DMS153 treated with DMSO at 0.1 percent for 48 hours (cell line): ENCODE data around the gene GPR12.

Experiments used
- DNase-seq: peaks from one replicate; lab custom pipeline; 2025; ENCODE audit not compliant: unreplicated experiment; lab: John Stamatoyannopoulos, UW

GPR12 gene, protein sequence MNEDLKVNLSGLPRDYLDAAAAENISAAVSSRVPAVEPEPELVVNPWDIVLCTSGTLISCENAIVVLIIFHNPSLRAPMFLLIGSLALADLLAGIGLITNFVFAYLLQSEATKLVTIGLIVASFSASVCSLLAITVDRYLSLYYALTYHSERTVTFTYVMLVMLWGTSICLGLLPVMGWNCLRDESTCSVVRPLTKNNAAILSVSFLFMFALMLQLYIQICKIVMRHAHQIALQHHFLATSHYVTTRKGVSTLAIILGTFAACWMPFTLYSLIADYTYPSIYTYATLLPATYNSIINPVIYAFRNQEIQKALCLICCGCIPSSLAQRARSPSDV

DNA sequence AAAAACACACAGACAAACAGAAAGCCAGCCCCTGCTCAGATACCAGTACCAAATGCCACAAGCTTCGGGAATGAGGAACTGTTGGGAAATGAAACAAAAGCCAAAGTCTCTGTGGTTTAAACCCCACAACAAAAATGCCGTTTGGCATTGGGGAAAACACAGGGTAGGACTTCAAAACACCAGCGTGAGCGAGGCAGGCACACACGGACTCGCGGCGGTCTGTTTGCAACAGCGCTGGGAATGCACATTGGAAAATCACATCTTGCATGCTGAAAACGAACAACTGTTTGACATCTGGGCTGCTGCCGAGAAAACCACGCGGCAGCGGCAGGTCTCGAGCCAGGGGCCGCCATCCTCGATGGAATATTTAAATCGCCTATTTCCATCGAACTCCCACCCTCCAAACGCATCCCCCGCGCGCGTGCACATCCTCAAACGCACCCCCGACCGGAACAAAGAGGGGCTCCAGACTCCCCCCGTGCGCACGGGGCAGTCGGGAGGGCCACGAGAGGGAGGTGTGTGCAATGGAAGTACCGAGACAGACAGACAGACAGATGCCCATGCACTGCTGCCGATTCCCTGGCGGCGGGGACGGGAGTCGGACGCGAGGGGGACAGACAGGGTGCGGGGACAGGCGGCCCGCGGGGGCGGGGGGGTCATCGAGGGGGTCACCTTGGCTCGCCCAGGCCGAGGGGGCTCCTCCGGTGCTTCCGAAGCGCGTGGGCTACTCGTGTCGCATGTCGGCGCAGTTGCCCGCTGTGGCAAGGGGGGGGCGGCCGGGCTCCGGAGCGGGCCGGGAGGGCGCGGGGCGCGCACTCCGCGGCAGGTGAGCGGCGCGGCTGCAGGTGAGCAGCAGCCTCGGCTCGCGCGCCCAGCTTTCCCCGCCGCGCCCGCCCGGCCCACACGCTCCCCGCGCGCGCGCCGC lies at the start of gene GPR12:
TSS of gene GPR12 (minus strand) at position 880 of the 925 bp plus-strand sequence. CDS start 959 bp downstream, outside the sequence.
- DNase-seq: no peak

DNA sequence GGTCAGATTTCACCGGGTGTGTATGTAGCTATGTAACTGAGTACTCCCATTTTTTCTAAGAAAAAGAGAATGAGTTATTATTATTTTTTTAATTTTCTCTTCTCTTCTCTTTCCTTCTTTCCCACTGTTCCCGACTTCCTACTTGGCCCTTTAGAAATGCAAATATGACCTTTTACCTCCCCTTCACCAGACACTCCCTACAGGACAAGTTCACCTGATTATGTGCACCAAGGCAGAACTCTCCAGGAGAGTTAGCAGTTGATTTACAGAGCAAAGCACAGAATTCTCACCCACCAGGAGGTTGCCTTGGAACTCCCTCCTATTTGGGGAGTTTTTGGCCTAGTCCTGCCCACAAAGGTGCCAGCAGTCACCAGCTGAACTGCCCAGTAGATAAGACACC lies 49.5 kb upstream of the GPR12 start:
- DNase-seq: no peak

DNA sequence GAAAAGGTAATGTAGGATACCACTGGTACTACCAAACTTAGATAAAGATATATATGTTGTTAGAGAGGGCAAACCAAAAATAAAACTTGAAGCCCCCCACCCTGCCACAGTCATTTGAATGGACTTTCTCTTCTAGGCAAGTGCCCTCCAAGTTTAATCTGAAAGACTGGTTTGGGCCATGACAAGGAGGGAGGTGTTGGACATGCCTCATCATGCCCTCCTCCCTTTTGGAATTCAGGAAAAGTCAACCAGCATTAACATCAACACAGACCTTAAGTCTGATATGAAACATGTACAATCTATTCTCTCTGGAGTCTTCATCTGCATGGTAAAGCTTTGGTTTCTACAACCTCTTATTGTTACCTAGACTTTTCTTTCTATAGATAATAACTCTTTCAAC lies 46.3 kb upstream of the GPR12 start:
- DNase-seq: no peak

DNA sequence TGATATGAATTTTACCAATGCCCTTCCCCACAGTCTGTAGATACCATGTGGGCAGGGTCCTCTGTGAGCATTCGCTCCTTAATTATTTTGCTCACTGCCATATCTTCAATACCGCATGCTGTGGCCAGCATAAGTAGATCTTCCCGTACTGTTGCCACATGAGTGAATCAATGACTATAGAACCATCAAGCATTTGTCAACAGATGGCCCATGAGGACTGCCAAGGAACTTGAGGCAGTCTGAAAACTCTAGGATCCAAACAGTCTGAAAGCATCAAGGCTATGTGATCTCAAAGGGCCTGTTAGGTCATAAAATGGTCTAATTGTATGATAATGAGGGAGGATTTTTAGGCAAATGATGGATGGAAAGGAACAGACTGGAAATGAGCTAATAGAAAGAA lies 27.4 kb upstream of the GPR12 start:
- DNase-seq: no peak

DNA sequence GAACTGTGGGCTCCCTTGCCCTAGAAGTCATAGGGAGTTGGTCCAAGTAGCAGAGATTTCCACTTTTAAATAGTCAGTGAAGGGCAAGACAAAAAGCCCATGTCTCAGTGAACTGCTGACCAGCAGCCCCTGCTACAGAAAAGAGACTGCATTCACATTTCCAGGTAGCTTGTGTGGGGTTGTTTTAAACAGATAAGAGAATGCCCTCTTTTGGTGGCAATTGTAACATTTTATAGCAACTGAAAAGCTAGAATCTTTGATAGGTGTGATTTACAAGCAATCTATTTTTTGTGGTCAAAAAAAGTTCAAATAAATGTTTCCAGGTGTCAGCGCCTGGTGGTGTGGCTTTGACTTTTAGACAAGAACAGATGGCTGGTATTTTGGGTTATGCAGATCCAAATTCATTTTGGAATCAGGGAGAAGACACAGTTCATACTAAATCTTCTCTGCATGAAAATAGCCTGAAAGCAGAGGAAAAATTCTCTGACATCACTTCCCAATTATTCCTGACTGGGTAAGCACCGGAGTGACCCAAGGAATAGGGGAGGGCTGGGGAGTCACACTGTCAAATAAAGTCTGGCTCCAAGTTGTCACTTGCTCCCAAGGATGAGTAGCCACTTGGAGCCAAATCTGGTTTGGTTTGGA lies 26.2 kb upstream of the GPR12 start:
- no peak for DNase-seq

DNA sequence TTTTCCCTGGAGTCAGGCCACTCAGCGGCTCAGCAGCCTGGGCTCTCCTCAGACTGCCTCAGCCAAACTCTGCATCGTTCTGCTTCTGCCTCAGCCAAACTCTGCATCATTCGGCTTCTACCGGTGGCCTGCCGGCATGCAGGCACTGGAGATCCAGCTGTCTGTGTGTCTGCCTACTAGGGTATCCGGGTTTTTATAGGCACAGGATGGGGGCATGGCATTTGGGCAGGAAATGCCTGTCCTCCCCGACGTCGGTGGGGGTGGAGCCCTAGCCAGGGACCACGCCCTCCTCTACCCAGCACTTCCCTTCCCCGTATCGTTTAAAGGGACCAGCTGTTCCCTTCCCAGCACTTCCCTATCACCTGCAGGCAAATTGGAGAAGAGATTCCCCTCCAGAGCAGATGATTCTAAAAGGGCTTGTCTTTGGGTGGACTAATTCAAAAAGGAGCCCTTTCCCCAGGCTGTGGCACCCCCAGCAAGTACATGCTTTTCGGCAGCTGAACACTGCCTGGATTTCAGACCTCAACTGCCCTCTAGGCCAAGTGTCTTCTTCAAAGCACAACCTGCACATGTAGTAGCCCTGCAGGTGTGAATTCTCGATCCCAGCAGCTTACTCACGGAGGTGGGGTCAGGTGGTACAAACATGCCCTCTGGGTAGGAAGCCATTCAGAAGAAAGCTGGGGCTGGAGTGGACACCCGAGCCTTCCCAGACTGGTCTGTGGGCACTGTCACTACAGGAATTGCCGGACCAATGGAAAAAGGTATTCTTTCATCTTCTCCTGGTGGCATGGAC lies 25.4 kb upstream of the GPR12 start:
- peak; percentile 60 for DNase-seq

DNA sequence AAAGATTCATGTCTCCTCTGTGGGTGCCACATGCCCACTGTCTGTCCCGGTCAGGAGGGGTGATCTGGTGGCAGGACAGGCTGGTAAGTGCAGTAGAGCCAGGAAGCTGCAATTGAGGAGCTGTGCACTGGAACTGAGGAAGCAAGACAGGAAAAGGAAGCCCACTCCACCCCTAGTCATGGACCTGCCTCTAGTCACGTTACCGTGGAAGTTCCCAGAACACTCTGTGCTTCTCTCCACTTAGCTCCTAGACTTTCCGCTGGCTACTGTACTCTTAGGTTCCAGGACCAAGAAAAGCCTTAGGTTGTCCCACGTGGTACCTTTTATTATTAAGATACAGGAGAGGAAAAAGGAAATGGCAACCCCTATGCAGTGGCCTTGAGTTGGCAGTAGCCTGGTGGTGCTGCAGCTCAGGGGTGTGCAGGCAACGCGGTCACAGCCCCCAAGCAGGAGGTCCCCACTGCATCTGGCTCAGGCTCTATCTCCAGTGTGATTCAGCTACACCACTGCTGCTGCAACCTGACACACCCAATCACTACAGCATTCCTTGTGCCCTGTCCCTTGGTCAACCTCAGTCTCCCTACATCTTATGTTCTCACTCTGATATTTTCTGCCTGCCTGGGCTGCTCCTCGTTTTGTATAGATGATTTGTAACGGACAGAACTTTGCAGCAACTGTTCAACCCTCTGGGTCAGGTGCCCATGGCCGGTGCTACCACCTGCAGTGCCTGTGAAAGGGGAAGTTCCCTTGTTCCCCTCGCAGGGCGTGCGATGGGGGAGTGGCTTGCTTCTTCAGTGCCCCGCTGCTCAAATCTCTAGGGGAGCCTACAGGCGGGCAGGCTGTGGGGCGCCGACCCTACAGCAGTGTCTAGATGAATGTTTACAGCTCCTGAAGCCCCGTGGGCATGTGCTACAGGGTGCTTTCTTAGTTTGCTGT lies 24.4 kb upstream of the GPR12 start:
- peak; percentile 24 for DNase-seq

DNA sequence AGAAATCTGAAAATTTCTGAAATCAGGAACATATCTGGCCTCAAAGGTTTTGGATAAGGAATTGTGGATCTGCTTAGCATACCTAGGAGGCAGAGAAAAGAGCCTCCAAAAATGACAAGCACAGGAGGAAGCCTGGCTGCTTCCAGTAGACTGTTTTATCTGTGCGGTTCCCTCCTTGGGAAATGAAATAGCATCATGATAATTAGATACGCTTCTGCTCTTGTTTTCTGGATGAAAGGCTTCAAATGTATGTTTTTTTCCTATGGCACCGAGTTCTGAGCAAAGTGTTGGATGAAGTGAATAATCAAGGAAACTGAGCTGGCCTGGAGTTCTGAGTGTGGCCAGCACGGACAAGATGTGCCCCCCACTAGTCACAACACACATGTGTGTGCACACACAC lies 19.8 kb upstream of the GPR12 start:
- DNase-seq: no peak

DNA sequence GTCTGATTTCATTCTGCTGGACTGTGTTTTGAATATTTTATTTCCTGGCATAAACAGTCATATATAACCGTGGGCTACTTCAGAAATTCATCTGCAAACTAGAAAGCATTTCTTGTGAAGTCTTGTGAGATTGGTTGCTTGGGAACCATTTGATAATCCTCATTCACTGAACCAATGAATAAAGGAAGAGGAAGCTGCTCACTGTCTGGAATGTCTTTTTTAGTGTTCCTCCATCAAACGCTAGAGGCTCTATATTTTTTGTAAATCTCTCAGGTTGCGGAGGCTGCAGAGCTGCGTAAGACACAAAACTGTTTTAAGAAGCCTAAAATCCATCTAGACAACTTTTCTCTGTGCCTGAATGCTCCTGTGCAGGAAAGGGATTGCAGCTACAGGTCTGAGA lies 18.7 kb upstream of the GPR12 start:
- no peak for DNase-seq

DNA sequence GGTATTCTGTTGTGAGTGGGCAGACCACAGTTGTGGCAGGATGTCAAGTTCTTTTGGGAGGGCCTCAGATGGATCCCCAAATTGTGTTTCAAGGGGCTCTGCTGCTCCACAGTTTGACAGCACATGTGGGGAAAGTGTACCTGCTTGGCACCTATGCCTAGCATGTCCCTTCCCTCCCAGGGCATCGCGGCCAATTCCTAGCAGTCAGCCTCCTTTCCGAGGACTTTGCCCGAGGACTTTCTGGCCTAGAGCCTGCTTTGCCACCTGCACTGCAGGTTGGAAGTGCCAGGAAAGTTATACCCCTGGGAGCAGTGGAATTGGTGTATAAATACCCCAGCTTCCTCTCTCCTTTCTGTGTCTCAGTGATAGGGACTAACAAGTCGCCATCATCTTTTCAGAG lies 11.9 kb upstream of the GPR12 start:
- DNase-seq: no peak

DNA sequence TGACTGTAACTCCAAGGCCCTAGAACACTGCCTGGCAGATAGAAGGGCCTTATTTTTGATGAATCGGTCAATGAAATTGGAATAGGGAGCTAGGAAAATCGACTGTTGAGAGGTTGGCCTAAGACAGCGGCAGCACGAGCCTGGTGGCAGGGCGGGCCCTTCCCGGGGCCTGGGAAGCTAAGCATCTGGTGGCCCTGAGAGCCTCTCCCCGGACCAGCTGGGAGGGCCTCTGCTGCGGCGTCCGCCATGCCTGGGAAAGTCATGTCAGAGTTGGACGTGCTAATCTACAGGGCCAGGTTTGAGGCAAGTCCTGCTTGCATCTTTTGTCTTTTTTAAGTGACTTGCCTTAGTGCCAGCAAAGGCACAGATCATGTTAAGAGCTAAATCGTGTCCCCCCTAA lies 11.2 kb upstream of the GPR12 start:
- DNase-seq: no peak

DNA sequence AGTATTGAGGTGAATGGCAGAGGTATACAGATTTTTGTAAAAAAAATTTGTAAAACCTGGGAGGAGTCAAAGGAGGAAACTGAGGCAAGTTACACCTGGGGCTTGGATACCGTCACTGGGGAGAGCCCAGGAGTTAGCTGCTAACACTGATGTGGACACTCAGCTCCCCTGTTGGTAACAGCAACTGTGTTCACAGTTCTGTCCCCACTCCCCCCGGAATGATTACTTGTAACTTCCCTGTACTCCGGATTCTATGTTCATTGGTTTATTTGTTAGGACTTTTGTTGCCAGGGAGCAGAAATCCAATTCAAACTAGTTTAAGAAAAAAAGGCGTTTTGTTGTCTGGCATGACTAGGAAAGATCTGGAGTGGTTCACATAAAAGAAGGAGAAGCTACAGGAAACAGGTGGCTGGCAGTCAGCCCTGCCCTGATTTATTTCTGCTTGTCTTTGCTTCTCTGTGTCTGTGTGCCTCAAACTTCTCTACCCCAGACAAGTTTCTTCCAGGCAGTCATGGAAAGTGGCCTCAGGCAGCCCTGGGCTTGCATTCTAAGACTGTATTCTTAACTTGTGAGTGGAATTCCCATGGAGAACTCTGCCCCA lies 2.3 kb upstream of the GPR12 start:
- peak; percentile 64 for DNase-seq

DNA sequence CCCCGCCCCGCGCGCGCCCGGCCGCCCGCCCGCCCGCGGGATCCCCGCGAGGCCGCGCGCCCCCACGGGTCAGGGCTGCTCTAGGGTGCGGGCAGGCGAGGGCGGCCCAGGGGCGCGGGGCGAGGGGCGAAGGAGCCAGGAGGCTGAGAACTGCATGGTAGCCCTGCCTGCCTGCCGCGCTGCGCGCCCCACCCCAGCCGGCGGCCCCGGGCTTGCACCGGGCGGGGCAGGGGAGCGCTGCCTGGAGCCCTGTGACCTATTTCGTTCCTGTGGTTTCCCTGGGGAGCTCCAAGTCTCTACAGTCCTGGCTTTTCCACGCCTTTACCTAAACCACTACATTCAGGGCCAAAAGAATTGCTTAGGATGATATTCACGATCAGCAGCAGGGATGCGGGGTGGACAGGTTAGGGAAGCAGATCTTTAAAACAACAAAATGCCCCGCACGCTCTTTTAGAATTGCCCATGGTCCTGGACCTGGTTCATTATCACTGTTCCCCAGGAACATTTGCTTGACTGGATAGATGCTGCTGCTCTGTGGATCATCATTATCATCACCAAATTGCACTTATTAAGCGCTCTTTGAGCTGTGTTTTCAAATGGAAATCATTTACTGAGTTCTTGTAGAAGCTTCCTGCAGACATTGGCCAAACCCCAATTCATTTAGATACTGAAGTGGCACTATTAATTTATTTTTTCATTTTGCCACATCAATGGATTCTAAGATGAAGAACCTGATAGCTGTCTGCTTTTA lies 421 bp upstream of the GPR12 start:
- DNase-seq: no peak

DNA sequence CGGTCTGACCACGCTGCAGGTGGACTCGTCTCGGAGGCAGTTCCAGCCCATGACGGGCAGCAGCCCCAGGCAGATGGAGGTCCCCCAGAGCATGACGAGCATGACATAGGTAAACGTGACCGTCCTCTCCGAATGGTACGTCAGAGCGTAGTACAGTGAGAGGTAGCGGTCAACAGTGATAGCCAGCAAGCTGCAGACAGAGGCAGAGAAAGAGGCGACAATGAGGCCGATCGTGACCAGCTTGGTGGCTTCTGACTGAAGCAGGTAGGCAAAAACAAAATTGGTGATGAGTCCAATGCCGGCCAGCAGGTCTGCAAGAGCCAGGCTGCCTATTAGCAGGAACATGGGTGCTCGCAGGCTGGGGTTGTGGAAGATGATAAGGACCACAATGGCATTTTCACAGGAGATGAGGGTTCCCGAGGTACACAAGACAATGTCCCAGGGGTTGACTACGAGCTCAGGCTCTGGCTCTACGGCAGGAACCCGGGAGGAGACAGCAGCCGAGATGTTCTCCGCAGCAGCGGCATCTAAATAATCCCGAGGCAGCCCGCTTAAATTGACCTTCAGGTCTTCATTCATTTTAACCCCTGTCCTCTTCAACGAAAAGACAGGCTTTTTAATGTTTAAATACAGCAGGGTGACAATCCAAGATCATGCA lies 1.2 kb downstream of the GPR12 start:
- DNase-seq: no peak

DNA sequence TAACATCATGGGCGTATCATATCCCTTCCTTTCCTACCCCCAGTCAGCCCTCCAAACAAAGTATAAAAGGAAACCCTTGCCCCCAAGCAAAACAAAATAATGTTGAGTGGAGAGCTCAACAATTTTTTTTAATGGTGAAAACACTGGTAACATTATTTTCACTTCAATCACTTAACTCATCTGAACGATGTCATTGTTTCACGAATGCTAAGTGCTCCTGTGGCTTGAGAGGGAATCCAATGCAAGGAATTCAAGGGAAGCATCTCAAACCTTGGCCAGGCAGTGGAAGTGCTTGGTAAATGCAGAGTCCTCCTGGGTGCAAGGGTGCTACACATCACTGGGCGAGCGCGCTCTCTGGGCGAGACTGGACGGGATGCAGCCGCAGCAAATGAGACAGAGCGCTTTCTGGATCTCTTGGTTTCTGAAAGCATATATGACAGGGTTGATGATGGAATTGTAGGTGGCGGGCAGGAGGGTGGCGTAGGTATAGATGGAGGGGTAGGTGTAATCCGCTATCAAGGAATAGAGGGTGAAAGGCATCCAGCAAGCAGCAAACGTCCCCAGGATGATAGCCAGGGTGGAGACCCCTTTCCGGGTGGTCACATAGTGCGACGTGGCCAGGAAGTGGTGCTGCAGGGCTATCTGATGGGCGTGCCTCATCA lies 2.0 kb downstream of the GPR12 start:
- no peak for DNase-seq

DNA sequence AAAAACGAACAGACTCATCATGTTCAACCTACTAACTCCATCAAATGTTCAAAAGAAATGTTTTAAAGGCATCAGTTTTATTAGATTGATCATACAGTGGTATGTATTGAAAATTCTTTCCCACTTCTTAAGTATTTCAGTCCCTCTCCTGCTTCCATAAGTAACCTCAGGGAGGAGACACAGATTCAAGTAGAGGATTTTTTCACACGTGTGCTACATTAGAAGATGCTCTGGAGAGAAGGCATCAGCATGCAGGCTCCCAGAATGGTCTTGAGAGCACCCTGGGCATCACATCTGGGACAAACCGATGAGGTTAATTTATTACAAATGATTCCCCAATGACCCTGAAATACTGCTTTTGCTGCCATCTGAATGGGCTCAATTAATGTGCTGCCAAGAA lies 3.6 kb downstream of the GPR12 start:
- no peak for DNase-seq

DNA sequence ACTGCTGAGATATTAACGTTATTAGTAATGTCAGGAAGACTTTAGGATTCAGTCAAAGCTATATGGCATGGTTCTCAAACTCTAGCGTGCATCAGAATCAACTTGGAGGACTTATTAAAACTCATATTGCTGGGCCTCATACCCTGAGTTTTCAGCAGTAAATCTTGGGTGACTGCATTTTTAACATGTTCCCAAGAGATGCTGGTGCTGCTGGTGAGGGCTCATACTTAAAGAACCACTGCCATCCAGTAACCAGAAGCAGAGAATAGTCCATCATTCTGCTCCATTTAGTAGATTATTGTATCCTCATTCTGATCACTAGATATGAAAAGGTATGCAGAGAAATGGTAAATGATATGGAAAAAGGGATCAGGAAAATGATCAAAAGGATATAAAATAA lies 7.9 kb downstream of the GPR12 start:
- no peak for DNase-seq

DNA sequence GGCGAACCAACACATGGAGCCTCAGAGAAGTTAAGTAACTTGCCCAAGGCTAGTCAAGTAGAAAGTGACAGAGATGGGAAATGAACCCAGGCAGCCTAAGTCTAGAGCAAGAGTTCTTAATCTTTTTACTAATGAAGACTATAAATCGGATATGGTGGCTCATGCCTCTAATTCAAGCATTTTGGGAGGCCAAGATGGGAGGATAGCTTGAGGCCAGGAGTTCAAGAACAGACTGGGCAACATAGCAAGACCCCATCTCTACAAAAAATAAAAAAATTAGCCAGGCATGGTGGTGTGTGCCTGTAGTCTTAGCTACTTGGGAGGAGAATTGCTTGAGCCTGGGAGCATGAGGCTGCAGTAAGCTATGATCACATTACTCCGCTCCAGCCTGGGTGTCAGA lies 10.7 kb downstream of the GPR12 start:
- no peak for DNase-seq
